ENCODE data around the gene SLAMF1. TPM values are rescaled to one million over a fixed set of nuclear protein-coding genes. Genes with fewer than 3 reads are reported as not detected.

Gene SLAMF1
- total and polyA plus RNA-seq, 8 donors: 0.09 to 2.5 (median 0.18) TPM; not detected in 1

DNA sequence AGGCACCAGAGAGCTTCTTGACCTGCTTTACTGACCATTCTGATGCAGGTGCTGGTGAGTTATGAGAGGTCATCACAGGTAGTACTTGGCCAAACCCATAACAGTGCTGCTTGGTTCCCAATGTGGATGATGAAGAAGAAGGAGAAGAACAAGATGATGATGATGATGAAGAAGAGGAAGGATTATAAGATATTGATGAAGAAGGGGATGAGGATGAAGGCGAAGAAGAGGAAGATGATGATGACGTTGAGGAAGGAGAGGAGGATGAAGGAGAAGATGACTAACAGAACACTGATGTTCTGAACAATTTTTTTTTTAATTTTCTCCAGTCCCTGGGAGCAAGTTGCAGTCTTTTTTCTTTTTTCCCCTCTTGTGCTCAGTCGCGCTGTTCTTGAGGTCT, 23.9 kb upstream of the SLAMF1 start:
- ATAC-seq: no peak
- Histone ChIP-seq H3K36me3 (no peaks in the 10 kb centered on the region), H3K27ac (no peak overlapping the region), H3K4me3 (no peak overlapping the region), H3K4me1 (peaks cover 5 to 67% of the 10 kb centered on the region in 2 donors), H3K27me3 (no peaks in the 10 kb centered on the region), H3K9me3 (peaks cover 0 to 10% of the 10 kb centered on the region in 2 donors)
- TF ChIP-seq, protein P1, sequence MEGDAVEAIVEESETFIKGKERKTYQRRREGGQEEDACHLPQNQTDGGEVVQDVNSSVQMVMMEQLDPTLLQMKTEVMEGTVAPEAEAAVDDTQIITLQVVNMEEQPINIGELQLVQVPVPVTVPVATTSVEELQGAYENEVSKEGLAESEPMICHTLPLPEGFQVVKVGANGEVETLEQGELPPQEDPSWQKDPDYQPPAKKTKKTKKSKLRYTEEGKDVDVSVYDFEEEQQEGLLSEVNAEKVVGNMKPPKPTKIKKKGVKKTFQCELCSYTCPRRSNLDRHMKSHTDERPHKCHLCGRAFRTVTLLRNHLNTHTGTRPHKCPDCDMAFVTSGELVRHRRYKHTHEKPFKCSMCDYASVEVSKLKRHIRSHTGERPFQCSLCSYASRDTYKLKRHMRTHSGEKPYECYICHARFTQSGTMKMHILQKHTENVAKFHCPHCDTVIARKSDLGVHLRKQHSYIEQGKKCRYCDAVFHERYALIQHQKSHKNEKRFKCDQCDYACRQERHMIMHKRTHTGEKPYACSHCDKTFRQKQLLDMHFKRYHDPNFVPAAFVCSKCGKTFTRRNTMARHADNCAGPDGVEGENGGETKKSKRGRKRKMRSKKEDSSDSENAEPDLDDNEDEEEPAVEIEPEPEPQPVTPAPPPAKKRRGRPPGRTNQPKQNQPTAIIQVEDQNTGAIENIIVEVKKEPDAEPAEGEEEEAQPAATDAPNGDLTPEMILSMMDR (IDR thresholded peaks at IDR 0.05): no peak
- DNase-seq: no peak
- intact Hi-C loops (cut with DNase I): no loop called here

DNA sequence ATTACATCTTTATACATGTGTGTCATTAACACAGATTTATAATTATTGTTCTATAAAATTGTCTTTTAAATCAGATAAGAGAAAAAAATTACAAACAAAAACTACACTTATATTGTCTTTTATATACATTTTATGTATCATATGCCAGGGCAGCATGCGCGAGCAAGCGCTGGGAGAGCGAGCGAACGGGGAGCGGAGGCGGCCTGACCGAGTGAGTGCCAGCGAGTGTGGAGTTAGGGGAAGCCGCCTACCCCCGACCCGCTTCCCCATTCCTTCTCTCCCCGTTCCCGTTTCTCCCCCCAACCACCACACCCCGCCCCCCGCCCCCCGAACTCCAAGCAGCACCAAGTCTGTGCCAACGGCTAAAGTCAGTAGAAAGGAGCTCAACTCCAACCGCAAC, 23.0 kb upstream of the SLAMF1 start:
- TF ChIP-seq, protein P1 (IDR thresholded peaks at IDR 0.05): no peak
- intact Hi-C loops (cut with DNase I): no loop called here
- Histone ChIP-seq H3K4me1 (peaks cover 11 to 67% of the 10 kb centered on the region in 2 donors), H3K27ac (no peak overlapping the region), H3K4me3 (no peak overlapping the region), H3K36me3 (no peaks in the 10 kb centered on the region), H3K9me3 (peaks cover 0 to 10% of the 10 kb centered on the region in 2 donors), H3K27me3 (no peaks in the 10 kb centered on the region)
- DNase-seq (peak in 1 of 4 donors; percentile 75), ATAC-seq (no peak)

DNA sequence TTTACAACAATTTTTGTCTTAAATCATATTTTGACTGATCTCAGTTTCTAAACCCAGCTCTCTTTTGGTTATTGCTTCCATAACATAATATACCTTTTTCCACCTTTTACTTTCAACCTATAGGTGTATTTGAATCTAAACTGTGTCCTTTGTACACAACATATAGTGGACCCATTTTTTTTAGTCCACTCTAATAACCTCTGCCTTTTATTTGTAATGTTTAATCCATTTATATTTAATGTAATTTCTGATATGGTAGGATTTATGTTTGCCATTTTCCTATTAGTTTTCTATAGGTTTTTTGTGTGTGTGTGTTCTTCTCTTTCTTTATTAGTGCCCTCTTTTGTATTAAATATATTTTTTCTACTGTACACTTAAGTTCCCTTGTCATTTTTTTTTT, 22.4 kb upstream of the SLAMF1 start:
- H3K36me3 ChIP-seq: no peaks in the 10 kb centered on the region
- intact Hi-C loops (cut with DNase I): no loop called here
- no peak overlapping the region for H3K27ac ChIP-seq
- H3K4me3 ChIP-seq: no peak overlapping the region
- no peaks in the 10 kb centered on the region for H3K27me3 ChIP-seq
- H3K9me3 ChIP-seq: peaks cover 0 to 10% of the 10 kb centered on the region in 2 donors
- peaks cover 11 to 67% of the 10 kb centered on the region in 2 donors for H3K4me1 ChIP-seq
- TF ChIP-seq, protein P1 (IDR thresholded peaks at IDR 0.05): no peak
- no peak for DNase-seq
- ATAC-seq: no peak

DNA sequence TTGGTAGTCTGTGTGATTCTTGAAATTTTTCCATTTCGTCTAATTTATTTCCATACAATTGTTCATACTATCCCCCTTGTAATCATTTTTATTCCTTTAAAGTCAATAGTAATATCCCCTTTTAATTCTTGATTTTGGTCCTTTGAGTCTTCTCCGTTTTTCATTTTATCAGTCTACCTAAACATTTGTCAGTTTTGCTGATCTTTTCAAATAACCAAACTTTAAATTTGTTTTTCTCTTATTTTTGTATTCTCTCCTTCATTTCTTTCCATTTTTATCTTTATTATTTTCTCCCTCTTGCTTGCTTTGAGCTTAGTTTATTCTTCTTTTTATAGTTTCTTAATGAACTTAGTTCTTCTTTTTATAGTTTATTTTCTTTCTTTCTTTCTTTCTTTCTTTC, 21.1 kb upstream of the SLAMF1 start:
- peaks cover 0 to 10% of the 10 kb centered on the region in 2 donors for H3K9me3 ChIP-seq
- no peaks in the 10 kb centered on the region for H3K27me3 ChIP-seq
- TF ChIP-seq, protein P1 (IDR thresholded peaks at IDR 0.05): no peak
- peaks cover 11 to 66% of the 10 kb centered on the region in 2 donors for H3K4me1 ChIP-seq
- peak overlapping the region in 1 of 2 donors; percentile 94 for H3K27ac ChIP-seq
- intact Hi-C loops (cut with DNase I): no loop called here
- H3K36me3 ChIP-seq: no peaks in the 10 kb centered on the region
- ATAC-seq: no peak
- no peak for DNase-seq
- no peak overlapping the region for H3K4me3 ChIP-seq

DNA sequence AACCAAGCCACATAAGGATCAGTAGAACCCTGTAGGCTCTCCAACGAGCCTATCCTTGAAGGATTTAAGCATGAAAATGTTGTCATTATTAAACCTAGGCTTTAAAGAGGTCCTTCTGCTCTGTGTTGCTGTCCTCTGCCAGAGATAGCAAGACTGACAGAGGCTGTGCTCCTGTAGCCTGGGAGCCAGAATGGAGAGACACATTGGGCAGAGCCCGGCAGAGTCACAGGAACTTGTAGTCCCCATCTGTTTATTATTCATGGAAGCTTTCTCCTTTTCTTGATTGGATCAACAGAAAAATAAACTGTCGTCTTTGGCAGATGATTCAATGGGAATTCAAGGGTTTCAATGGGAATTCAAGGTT, 19.2 kb upstream of the SLAMF1 start:
- DNase-seq (no peak), ATAC-seq (peak; percentile 49)
- Histone ChIP-seq H3K9me3 (peaks cover 0 to 10% of the 10 kb centered on the region in 2 donors), H3K27me3 (no peaks in the 10 kb centered on the region), H3K4me1 (peaks cover 11 to 55% of the 10 kb centered on the region in 2 donors), H3K36me3 (no peaks in the 10 kb centered on the region), H3K27ac (peak overlapping the region; percentile 53 to 94), H3K4me3 (no peak overlapping the region)
- intact Hi-C loops (cut with DNase I): no loop called here
- TF ChIP-seq, protein P1 (IDR thresholded peaks at IDR 0.05): no peak

Measured in left lung (tissue), 10 donors.